IPS-18a (cell line): Measurements from ENCODE around the gene EHBP1L1.

ENCODE experiments used
- H3K27ac ChIP-seq: one replicate; pipeline ENCODE4 v1.5.1; 2013; ENCODE audit warnings: low read length
- H3K27me3 ChIP-seq: one replicate; pipeline ENCODE4 v1.6.1; 2013; ENCODE audit warnings: mild to moderate bottlenecking, low read length; ENCODE audit not compliant: control insufficient read depth, insufficient read depth
- H3K36me3 ChIP-seq: one replicate; pipeline ENCODE4 v1.6.1; 2013; ENCODE audit warnings: low read depth, low read length; ENCODE audit not compliant: control insufficient read depth
- H3K4me1 ChIP-seq: one replicate; pipeline ENCODE4 v1.6.1; 2013; ENCODE audit warnings: low read depth, low read length; ENCODE audit not compliant: control insufficient read depth
- H3K4me3 ChIP-seq: one replicate; pipeline ENCODE4 v1.5.1; 2013; ENCODE audit warnings: low read length
- H3K9ac ChIP-seq: one replicate; pipeline ENCODE4 v1.6.1; 2013; ENCODE audit warnings: mild to moderate bottlenecking, low read length, moderate library complexity
- H3K9me3 ChIP-seq: one replicate; pipeline ENCODE4 v1.6.1; 2013; ENCODE audit warnings: low read depth, low read length; ENCODE audit not compliant: control insufficient read depth

EHBP1L1 gene

GRCh38 chr11:65610404-65610803 is 34.6 kb downstream of the EHBP1L1 start:
- H3K9me3 ChIP-seq = no peaks in the 10 kb centered on the region
- no peak overlapping the region for H3K27ac ChIP-seq
- no peak overlapping the region for H3K4me3 ChIP-seq
- H3K4me1 ChIP-seq = peaks cover 13% of the 10 kb centered on the region
- H3K36me3 ChIP-seq = peaks cover 5% of the 10 kb centered on the region
- no peaks in the 10 kb centered on the region for H3K27me3 ChIP-seq
- H3K9ac ChIP-seq = no peak overlapping the region

GRCh38 chr11:65611028-65611757 is 35.3 kb downstream of the EHBP1L1 start:
- Histone ChIP-seq H3K9ac (no peak overlapping the region), H3K27me3 (no peaks in the 10 kb centered on the region), H3K4me3 (no peak overlapping the region), H3K27ac (no peak overlapping the region), H3K9me3 (no peaks in the 10 kb centered on the region), H3K4me1 (peaks cover 13% of the 10 kb centered on the region), H3K36me3 (no peaks in the 10 kb centered on the region)

GRCh38 chr11:65611758-65612603 is 36.1 kb downstream of the EHBP1L1 start:
- no peak overlapping the region for H3K9ac ChIP-seq
- peaks cover 9% of the 10 kb centered on the region for H3K4me1 ChIP-seq
- no peaks in the 10 kb centered on the region for H3K36me3 ChIP-seq

GRCh38 chr11:65612691-65613090 is 36.8 kb downstream of the EHBP1L1 start:
- Histone ChIP-seq H3K36me3 (peaks cover 3% of the 10 kb centered on the region), H3K27ac (no peak overlapping the region), H3K27me3 (no peaks in the 10 kb centered on the region), H3K4me1 (peaks cover 4% of the 10 kb centered on the region), H3K9me3 (no peaks in the 10 kb centered on the region), H3K9ac (no peak overlapping the region), H3K4me3 (no peak overlapping the region)

More at GRCh38 chr11:65611758-65612603, 36.1 kb downstream of the EHBP1L1 start:
- Histone ChIP-seq H3K27me3 (no peaks in the 10 kb centered on the region), H3K4me3 (no peak overlapping the region), H3K27ac (no peak overlapping the region), H3K9me3 (no peaks in the 10 kb centered on the region)

GRCh38 chr11:65613091-65613928 is 37.5 kb downstream of the EHBP1L1 start:
- Histone ChIP-seq H3K36me3 (peaks cover 7% of the 10 kb centered on the region), H3K4me3 (peak overlapping the region; percentile 70), H3K27ac (peak overlapping the region; percentile 43), H3K9ac (peak overlapping the region; percentile 57), H3K9me3 (no peaks in the 10 kb centered on the region), H3K27me3 (no peaks in the 10 kb centered on the region), H3K4me1 (no peaks in the 10 kb centered on the region)

GRCh38 chr11:65615229-65615949 is 39.5 kb downstream of the EHBP1L1 start, which contains the start of gene PCNX3:
Gene PCNX3 (plus strand): TSS chr11:65615776. CDS start chr11:65616312, 536 bp downstream.
- H3K27me3 ChIP-seq = no peaks in the 10 kb centered on the region
- no peaks in the 10 kb centered on the region for H3K4me1 ChIP-seq
- no peaks in the 10 kb centered on the region for H3K9me3 ChIP-seq
- H3K9ac ChIP-seq = peak within 1 kb of the TSS; percentile 57
- peaks cover 24% of the 10 kb centered on the region for H3K36me3 ChIP-seq
- peak within 1 kb of the TSS; percentile 28 for H3K27ac ChIP-seq
- peak within 1 kb of the TSS; percentile 70 for H3K4me3 ChIP-seq

- Histone ChIP-seq H3K4me1 (no peaks in the 10 kb centered on the region), H3K4me3 (peak overlapping the region; percentile 70), H3K9ac (peak overlapping the region; percentile 52), H3K27me3 (no peaks in the 10 kb centered on the region), H3K9me3 (no peaks in the 10 kb centered on the region), H3K36me3 (peaks cover 28% of the 10 kb centered on the region), H3K27ac (no peak overlapping the region)
These were observed 40.2 kb downstream of the EHBP1L1 start for GRCh38 chr11:65615950-65616574.

- H3K4me3 ChIP-seq = peak overlapping the region; percentile 70
- H3K27me3 ChIP-seq = no peaks in the 10 kb centered on the region
- peak overlapping the region; percentile 52 for H3K9ac ChIP-seq
- H3K4me1 ChIP-seq = no peaks in the 10 kb centered on the region
- H3K27ac ChIP-seq = no peak overlapping the region
- H3K36me3 ChIP-seq = peaks cover 28% of the 10 kb centered on the region
- no peaks in the 10 kb centered on the region for H3K9me3 ChIP-seq
These were observed 40.7 kb downstream of the EHBP1L1 start for GRCh38 chr11:65616575-65617001.

- Histone ChIP-seq H3K27ac (no peak overlapping the region), H3K4me3 (no peak overlapping the region), H3K27me3 (no peaks in the 10 kb centered on the region), H3K4me1 (no peaks in the 10 kb centered on the region), H3K36me3 (peaks cover 34% of the 10 kb centered on the region), H3K9me3 (no peaks in the 10 kb centered on the region), H3K9ac (no peak overlapping the region)
These were observed 41.4 kb downstream of the EHBP1L1 start for GRCh38 chr11:65617136-65617850.
